CD4-positive, alpha-beta T cell treated with Interleukin-6 at 100 ng/mL for 8 hours (primary cell): ENCODE results near the gene CFAP43.
"Not testable (repeated sequence)": the region's sequence is repeated elsewhere in the genome, so short reads cannot be mapped to it uniquely, and the experiment has no call there.

Experiments used
- DNase-seq: peaks from one replicate; pipeline ENCODE4 v3.0.0-alpha.2; 2020; ENCODE audit warnings: mixed read lengths, low spot score

The CFAP43 gene

GRCh38 chr10:104218751-104219150 lies 13.4 kb downstream of the CFAP43 start:
- DNase-seq, result no peak

DNA sequence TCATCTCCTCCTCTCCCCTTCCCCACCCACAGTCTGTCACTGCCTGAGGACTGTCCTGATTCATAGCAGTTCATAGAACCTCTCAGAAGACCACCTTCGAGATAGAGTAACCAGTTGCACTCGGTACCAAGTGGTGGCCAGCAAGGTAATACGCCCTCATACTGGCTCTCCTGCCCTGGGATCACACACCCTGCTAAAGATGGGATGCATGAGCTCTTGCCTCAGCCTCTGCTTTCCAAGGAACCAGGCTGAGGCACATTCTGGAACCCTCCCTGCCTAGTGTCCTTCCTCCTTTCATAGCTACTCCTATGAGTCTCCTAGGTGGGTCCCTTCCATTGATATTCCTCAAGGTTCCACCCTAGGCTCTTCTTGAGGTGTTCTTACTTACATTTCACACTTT lies 15.5 kb downstream of the CFAP43 start:
- DNase-seq, result no peak

DNA sequence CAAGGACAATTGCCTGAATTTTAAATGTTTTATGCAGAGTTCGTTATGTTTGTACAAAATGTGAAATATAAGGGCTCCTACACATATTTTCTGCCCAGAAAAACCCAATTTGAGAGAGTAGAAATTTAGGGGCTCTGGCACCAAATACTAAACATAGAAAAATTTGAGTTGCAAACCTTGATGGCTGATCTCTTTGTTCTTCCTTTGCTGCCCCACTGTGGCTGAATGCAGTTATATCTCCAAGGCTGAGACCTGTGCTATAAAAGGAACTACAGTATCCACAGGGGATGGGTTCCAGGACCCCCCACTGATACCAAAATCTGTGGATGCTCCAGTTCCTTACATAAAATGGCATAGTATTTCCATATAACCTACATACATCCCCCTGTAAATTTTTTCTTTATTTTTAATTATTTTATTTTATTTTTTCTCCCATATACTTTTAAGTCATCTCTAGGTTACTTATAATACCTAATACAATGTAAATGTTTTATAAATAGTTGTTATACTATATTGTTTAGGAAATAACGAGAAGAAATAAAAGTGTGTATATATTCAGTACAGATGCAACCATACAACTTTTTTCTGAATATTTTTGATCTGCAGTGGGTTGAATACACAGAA lies 22.5 kb downstream of the CFAP43 start:
- DNase-seq, result peak; percentile 30

- DNase-seq, result no peak
Observed at GRCh38 chr10:104208730-104209129, 23.4 kb downstream of the CFAP43 start.

- no peak for DNase-seq
Observed at GRCh38 chr10:104202231-104202630, 29.9 kb downstream of the CFAP43 start.

DNA sequence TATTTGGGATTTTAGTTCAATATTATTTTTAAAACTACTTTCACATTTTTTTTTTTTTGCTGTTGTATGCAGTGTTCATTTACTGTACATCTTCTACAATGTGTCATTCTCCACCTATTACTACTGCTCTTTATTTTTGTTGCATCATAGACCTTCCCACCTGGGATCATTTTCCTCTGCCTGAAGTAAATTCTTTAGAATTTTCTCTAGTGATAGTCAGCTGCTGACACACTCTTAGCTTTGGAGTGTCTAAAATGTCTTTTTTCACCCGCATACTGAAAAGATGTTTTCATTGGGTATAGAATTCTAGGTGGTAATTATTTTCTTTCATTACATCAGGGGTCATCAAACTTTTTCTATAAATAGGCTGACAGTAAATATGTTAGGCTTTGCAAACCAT lies 30.5 kb downstream of the CFAP43 start:
- no peak for DNase-seq

GRCh38 chr10:104199567-104199966 lies 32.6 kb downstream of the CFAP43 start:
- DNase-seq, result no peak

DNA sequence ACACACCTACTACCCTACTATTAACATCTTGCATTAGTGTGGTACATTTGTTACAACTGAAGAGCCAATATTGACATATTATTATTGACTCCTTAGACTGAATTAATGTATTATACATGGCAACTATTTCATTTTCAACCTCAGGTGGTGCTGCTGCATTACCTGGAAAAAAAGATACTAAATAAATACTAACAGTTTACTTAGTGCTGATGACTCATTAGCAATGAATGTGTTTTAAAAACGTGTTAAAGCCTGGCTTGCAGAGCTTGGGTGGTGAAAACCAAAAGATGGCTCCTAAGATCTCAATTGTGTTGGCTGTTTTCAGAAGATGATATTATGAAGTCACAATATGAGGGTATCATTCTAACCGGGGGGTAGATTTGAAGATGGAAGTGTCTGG lies 34.8 kb downstream of the CFAP43 start:
- DNase-seq, result no peak

DNA sequence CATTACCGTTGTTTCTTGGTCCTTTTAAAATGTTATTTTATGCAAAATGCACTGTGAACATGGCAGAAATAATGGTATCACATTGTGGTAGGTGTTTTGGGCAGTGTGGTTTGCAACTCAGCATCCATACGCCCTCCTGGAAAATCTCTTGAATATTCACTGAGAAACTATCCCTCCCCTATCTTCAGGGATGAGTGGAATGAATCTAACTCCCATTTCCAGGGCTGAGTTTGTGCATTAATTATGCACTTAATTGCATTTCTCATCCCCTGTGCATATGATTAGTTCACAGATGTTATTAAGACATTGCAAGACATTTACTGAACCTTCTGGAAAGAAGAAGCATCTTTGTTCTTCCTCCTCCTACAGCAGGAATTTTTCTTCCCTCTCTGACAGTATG lies 36.5 kb downstream of the CFAP43 start:
- DNase-seq, result no peak

- DNase-seq, result no peak
Observed at GRCh38 chr10:104193787-104194186, 38.4 kb downstream of the CFAP43 start.

GRCh38 chr10:104190695-104191094 lies 41.5 kb downstream of the CFAP43 start:
- DNase-seq, result no peak

GRCh38 chr10:104183682-104184081 lies 48.5 kb downstream of the CFAP43 start:
- DNase-seq, result no peak

GRCh38 chr10:104174136-104174535 lies 58.0 kb downstream of the CFAP43 start:
- not testable (repeated sequence) for DNase-seq

- peak; percentile 44 for DNase-seq
Observed at GRCh38 chr10:104170610-104171254, 61.4 kb downstream of the CFAP43 start.

- DNase-seq, result no peak
Observed at GRCh38 chr10:104155591-104155990, 76.6 kb downstream of the CFAP43 start.

GRCh38 chr10:104151737-104152136 lies 80.4 kb downstream of the CFAP43 start:
- DNase-seq, result no peak

DNA sequence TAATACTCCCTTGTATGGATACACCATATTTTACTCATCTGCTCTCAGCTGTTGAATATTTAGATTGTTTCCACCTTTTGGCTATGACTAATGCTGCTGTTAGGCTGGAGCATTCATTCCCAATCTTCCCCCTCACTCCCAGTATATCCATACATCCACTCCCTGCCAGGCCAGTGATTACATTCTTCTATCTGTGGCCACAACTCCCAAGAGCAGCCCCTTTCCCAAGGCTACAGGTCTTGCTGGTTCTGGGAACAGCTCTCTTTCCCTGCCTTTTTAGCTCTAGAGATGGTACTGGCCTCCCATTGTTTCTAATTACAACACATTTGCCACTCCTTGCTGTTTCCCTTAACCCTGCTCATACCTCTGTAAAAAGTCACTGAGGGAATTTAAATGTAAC lies 82.0 kb downstream of the CFAP43 start:
- no peak for DNase-seq

DNA sequence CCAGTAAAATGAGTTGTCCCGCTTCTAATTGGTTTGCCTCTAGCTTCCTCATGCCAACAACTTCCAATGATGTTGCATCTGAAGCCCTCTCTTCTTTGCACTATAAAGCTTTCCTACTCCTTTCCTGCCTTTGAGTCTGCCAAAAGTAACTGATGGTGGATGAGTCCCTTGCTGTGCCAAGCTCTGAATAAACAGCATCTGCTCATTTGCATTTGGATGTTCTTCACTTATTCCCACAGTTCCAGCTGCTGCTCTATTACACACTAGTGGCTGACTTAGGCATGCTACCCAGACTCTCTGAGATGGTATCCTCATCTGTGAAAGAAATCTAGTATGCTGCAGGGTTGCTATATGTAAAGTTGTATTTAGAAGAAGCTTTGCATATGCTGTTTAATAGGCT lies 85.3 kb downstream of the CFAP43 start:
- no peak for DNase-seq

DNA sequence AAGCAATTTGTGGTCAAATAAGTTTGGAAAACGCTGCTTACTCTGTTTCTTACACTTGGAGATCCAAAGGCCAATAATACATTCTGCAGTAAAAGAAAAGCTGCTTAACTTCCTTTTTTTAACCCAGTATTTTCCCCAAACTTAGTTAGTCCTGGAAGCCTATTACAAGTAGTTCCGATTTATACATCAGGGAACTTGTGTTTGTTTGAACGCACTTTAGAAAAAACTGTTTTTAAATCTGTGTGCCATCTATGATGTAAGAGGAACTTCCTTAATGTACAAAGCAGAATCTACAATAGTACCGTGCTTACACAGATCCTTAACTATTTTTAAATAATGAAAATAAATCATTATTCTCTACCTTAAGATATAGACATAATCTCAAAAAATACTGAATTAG lies 87.2 kb downstream of the CFAP43 start:
- no peak for DNase-seq

DNA sequence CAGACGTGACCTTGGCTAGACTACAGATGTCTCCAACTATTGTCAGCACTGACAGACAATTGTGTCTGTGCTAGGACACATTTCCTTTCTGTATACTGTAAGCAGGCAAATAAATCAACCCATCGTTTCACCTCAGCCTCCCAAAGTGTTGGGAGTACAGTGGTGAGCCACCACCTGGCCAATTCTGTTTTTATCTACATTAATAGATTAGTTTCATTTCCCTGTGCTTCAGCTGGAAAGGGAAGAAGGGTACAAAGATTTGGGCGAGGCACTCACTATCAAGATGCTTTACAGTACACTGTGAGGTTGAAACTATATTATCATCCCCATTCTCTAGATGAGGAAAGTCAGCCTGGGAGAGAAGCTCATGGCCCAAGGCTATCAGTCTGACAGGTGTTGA lies 88.3 kb downstream of the CFAP43 start:
- DNase-seq, result no peak

- no peak for DNase-seq
Observed at GRCh38 chr10:104142081-104142480, 90.1 kb downstream of the CFAP43 start.

GRCh38 chr10:104139221-104139620 lies 92.9 kb downstream of the CFAP43 start:
- no peak for DNase-seq

- DNase-seq, result no peak
Observed at GRCh38 chr10:104138131-104138530, 94.0 kb downstream of the CFAP43 start.

DNA sequence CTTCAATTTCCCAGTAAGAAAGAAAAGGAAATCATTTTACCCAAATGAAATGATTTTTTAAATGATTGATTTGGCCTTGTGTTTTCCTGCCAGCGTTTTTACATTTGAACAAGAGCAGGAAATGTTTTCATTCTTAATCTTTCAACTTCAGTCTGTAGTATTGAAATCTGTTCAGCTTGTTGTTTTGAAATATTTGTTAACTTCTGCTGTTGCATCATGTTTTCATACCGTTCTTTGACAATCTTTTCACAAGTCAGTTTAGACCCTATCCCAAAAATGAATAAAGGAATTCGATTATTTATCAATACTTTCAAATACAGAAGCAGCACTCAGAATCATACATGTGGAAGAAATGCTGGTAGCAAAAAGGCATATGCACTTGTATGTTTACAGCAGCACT lies 102.1 kb downstream of the CFAP43 start:
- no peak for DNase-seq
